ENCODE measurements around the gene STX12.
"Not testable (repeated sequence)": the region's sequence is repeated elsewhere in the genome, so short reads cannot be mapped to it uniquely, and the experiment has no call there.

Gene STX12

GRCh38 chr1:27804791-27805190 lies 31.8 kb downstream of the STX12 start:
- CTCF ChIA-PET: interaction anchor here (0.6 to 1.3 kb wide), 2 partner anchors 8 to 135 kb away, joined by 4 read pairs; no protein-coding TSS in a partner anchor
- no peak overlapping the region for H3K27ac ChIP-seq
- no peak for DNase-seq (ENCODE audit: low spot score)
- TF ChIP-seq, protein P1, sequence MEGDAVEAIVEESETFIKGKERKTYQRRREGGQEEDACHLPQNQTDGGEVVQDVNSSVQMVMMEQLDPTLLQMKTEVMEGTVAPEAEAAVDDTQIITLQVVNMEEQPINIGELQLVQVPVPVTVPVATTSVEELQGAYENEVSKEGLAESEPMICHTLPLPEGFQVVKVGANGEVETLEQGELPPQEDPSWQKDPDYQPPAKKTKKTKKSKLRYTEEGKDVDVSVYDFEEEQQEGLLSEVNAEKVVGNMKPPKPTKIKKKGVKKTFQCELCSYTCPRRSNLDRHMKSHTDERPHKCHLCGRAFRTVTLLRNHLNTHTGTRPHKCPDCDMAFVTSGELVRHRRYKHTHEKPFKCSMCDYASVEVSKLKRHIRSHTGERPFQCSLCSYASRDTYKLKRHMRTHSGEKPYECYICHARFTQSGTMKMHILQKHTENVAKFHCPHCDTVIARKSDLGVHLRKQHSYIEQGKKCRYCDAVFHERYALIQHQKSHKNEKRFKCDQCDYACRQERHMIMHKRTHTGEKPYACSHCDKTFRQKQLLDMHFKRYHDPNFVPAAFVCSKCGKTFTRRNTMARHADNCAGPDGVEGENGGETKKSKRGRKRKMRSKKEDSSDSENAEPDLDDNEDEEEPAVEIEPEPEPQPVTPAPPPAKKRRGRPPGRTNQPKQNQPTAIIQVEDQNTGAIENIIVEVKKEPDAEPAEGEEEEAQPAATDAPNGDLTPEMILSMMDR (conservative IDR thresholded peaks at IDR 0.05; ENCODE audit: low read depth): no peak
- POLR2A ChIA-PET (ENCODE audit: low non-redundant PET): no interaction called here

DNA sequence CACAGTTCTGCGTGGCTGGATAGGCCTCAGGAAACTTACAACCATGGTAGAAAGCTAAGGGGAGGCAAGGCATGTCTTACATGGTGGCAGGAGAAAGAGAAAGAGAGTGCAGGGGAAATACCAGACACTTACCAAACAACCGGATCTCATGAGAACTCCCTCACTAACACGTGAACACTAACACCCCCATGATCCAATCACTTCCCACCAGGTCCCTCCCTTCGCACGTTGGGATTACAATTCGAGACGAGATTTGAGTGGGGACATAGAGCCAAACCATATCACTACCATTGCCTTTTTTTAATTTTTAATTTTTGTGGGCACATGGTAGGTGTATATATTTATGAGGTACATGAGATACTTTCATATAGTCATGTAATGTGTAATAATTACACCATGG lies 33.7 kb downstream of the STX12 start:
- CTCF ChIA-PET: no interaction called here
- no peak for DNase-seq (ENCODE audit: low spot score)
- TF ChIP-seq, protein P1 (conservative IDR thresholded peaks at IDR 0.05; ENCODE audit: low read depth): no peak
- POLR2A ChIA-PET (ENCODE audit: low non-redundant PET): no interaction called here
- no peak overlapping the region for H3K27ac ChIP-seq

- no peak for DNase-seq (ENCODE audit: low spot score)
- TF ChIP-seq, protein P1 (conservative IDR thresholded peaks at IDR 0.05; ENCODE audit: low read depth): no peak
- no peak overlapping the region for H3K27ac ChIP-seq
- CTCF ChIA-PET: no interaction called here
- POLR2A ChIA-PET (ENCODE audit: low non-redundant PET): no interaction called here
Observed at GRCh38 chr1:27807385-27807784, 34.4 kb downstream of the STX12 start.

- POLR2A ChIA-PET (ENCODE audit: low non-redundant PET); DNase-seq (ENCODE audit: low spot score); H3K27ac ChIP-seq: not testable (repeated sequence)
- CTCF ChIA-PET: interaction anchor here (0.6 kb wide), 1 partner anchor 19 kb away, joined by 3 read pairs; no protein-coding TSS in a partner anchor
Observed at GRCh38 chr1:27808131-27808530, 35.1 kb downstream of the STX12 start.

DNA sequence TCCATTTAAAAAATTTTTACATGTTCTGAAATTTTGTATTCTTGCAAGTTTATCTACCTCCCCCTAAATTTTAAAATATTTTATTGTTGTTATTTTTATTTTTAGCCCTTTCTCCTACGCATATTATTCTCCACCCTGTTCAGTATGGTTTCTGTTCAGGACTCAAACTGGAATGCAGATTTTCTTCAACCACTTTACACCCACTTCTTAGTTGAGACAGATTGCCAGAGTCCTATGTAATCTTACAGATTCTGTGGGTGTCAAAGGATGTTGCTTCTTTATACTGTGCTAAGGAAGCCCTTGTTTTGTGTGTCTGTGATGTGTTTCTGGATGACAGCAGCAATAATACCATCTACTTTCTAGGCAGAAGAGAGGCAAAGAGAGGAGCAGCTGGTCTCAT lies 36.9 kb downstream of the STX12 start:
- H3K27ac ChIP-seq: no peak overlapping the region
- TF ChIP-seq, protein P1 (conservative IDR thresholded peaks at IDR 0.05; ENCODE audit: low read depth): no peak
- CTCF ChIA-PET: no interaction called here
- POLR2A ChIA-PET (ENCODE audit: low non-redundant PET): no interaction called here
- no peak for DNase-seq (ENCODE audit: low spot score)

- TF ChIP-seq, protein P1 (conservative IDR thresholded peaks at IDR 0.05; ENCODE audit: low read depth): no peak
- DNase-seq (ENCODE audit: low spot score): no peak
- CTCF ChIA-PET: interaction anchor here (0.6 kb wide), 1 partner anchor 11 kb away, joined by 3 read pairs; no protein-coding TSS in a partner anchor
- POLR2A ChIA-PET (ENCODE audit: low non-redundant PET): no interaction called here
- no peak overlapping the region for H3K27ac ChIP-seq
Observed at GRCh38 chr1:27811741-27812500, 38.9 kb downstream of the STX12 start.

GRCh38 chr1:27816921-27817630 lies 44.1 kb downstream of the STX12 start:
- DNase-seq (ENCODE audit: low spot score): no peak
- TF ChIP-seq, protein P1 (conservative IDR thresholded peaks at IDR 0.05; ENCODE audit: low read depth): no peak
- POLR2A ChIA-PET (ENCODE audit: low non-redundant PET): no interaction called here
- H3K27ac ChIP-seq: no peak overlapping the region
- CTCF ChIA-PET: interaction anchor here (0.6 to 0.7 kb wide), 2 partner anchors 10 to 41 kb away, joined by 3 to 4 read pairs; no protein-coding TSS in a partner anchor
